HG03354 (cell line): ENCODE measurements around the gene MAN1C1.
A peak's percentile ranks its signal among the peaks of the same experiment; 100 is the strongest.
"Not testable (repeated sequence)": the region's sequence is repeated elsewhere in the genome, so short reads cannot be mapped to it uniquely, and the experiment has no call there.

ENCODE experiments used
- ATAC-seq: cut with Tn5 transposase; IDR thresholded peaks from one replicate; pipeline ENCODE4 v1.9.1; 2021; ENCODE audit warnings: mild to moderate bottlenecking; ENCODE audit not compliant: unreplicated experiment, poor library complexity, severe bottlenecking

MAN1C1 gene

GRCh38 chr1:25628741-25629421 is 12.3 kb downstream of the MAN1C1 start:
- no peak for ATAC-seq

GRCh38 chr1:25629836-25630235 is 13.2 kb downstream of the MAN1C1 start:
- ATAC-seq = no peak

- ATAC-seq = no peak
Measured at GRCh38 chr1:25631750-25632485, 15.3 kb downstream of the MAN1C1 start.

GRCh38 chr1:25634066-25634465 is 17.5 kb downstream of the MAN1C1 start:
- no peak for ATAC-seq

GRCh38 chr1:25634896-25635295 is 18.3 kb downstream of the MAN1C1 start:
- ATAC-seq = no peak

GRCh38 chr1:25636141-25636540 is 19.6 kb downstream of the MAN1C1 start:
- not testable (repeated sequence) for ATAC-seq

GRCh38 chr1:25640646-25641328 is 24.2 kb downstream of the MAN1C1 start:
- ATAC-seq = no peak

- no peak for ATAC-seq
Measured at GRCh38 chr1:25641329-25641725, 24.7 kb downstream of the MAN1C1 start.

GRCh38 chr1:25641931-25642573 is 25.5 kb downstream of the MAN1C1 start:
- peak; percentile 27 for ATAC-seq

GRCh38 chr1:25642574-25643108 is 26.1 kb downstream of the MAN1C1 start:
- ATAC-seq = peak; percentile 89

- no peak for ATAC-seq
Measured at GRCh38 chr1:25643929-25644328, 27.3 kb downstream of the MAN1C1 start.

GRCh38 chr1:25644962-25645361 is 28.4 kb downstream of the MAN1C1 start:
- ATAC-seq = no peak

- no peak for ATAC-seq
Measured at GRCh38 chr1:25645637-25646400, 29.2 kb downstream of the MAN1C1 start.

GRCh38 chr1:25647106-25647505 is 30.5 kb downstream of the MAN1C1 start:
- no peak for ATAC-seq

- ATAC-seq = no peak
Measured at GRCh38 chr1:25647863-25648262, 31.3 kb downstream of the MAN1C1 start.

- ATAC-seq = no peak
Measured at GRCh38 chr1:25648681-25649440, 32.3 kb downstream of the MAN1C1 start.

- ATAC-seq = no peak
Measured at GRCh38 chr1:25649505-25650288, 33.1 kb downstream of the MAN1C1 start.

- no peak for ATAC-seq
Measured at GRCh38 chr1:25650289-25650576, 33.6 kb downstream of the MAN1C1 start.
